MM.1S (cell line): ENCODE results near the gene AHCYL1.
A peak's percentile ranks its signal among the peaks of the same experiment; 100 is the strongest.

Experiments
- DNase-seq: peaks from one replicate; pipeline ENCODE4 v3.0.0-alpha.2; 2015
- H2AFZ ChIP-seq: fragments of 300-600 bp; sonication (generic); 2 replicates; pipeline ENCODE4 v1.6.0; 2016; ENCODE audit warnings: antibody characterized with exemption, low read length
- H3F3A ChIP-seq: fragments of 300-600 bp; sonication (generic); 2 replicates; pipeline ENCODE4 v1.6.1; 2016; ENCODE audit warnings: mild to moderate bottlenecking, antibody characterized with exemption, low read length, moderate library complexity, mixed read lengths; ENCODE audit not compliant: insufficient read depth
- H3K27ac ChIP-seq: fragments of 300-600 bp; sonication (generic); 2 replicates; pipeline ENCODE4 v1.5.1; 2016; ENCODE audit warnings: mild to moderate bottlenecking, low read length
- H3K27me3 ChIP-seq: fragments of 300-600 bp; sonication (generic); replicated peaks from 2 replicates; pipeline ENCODE4 v1.6.0; 2016; ENCODE audit warnings: low read length; ENCODE audit not compliant: insufficient read depth
- H3K36me3 ChIP-seq: fragments of 300-600 bp; sonication (generic); replicated peaks from 2 replicates; pipeline ENCODE4 v1.6.1; 2016; ENCODE audit warnings: mild to moderate bottlenecking, low read length, mixed read lengths; ENCODE audit not compliant: insufficient read depth
- H3K4me1 ChIP-seq: fragments of 300-600 bp; sonication (generic); 2 replicates; pipeline ENCODE4 v1.6.1; 2016; ENCODE audit warnings: low read length, mixed read lengths
- H3K4me2 ChIP-seq: fragments of 300-600 bp; sonication (generic); 2 replicates; pipeline ENCODE4 v1.6.0; 2016; ENCODE audit warnings: low read depth, low read length
- H3K4me3 ChIP-seq: fragments of 300-600 bp; sonication (generic); 2 replicates; pipeline ENCODE4 v1.5.1; 2016; ENCODE audit warnings: low read length, mixed read lengths
- H3K79me2 ChIP-seq: fragments of 300-600 bp; sonication (generic); 2 replicates; pipeline ENCODE4 v1.6.1; 2016; ENCODE audit warnings: mixed run types, low read length, mixed read lengths
- H3K9ac ChIP-seq: fragments of 300-600 bp; sonication (generic); 2 replicates; pipeline ENCODE4 v1.6.1; 2016; ENCODE audit warnings: low read length, mixed read lengths
- H3K9me2 ChIP-seq: fragments of 300-600 bp; sonication (generic); replicated peaks from 2 replicates; pipeline ENCODE4 v1.6.1; 2016; ENCODE audit warnings: mild to moderate bottlenecking, low read length, mixed read lengths; ENCODE audit not compliant: insufficient read depth
- H3K9me3 ChIP-seq: fragments of 300-600 bp; sonication (generic); replicated peaks from 2 replicates; pipeline ENCODE4 v1.6.1; 2016; ENCODE audit warnings: mild to moderate bottlenecking, low read length, mixed read lengths; ENCODE audit not compliant: insufficient read depth
- H4K20me1 ChIP-seq: fragments of 300-600 bp; sonication (generic); 2 replicates; pipeline ENCODE4 v1.6.1; 2016; ENCODE audit warnings: mild to moderate bottlenecking, low read length, moderate library complexity, mixed read lengths; ENCODE audit not compliant: insufficient read depth
- EZH2 ChIP-seq: fragments of 300-600 bp; sonication (generic); optimal IDR thresholded peaks from 2 replicates; pipeline ENCODE3; 2017; ENCODE audit warnings: low read depth, mild to moderate bottlenecking, antibody characterized with exemption, low read length, mixed read lengths
- EZH2phosphoT487 ChIP-seq: fragments of 300-600 bp; sonication (generic); IDR thresholded peaks from 2 replicates; pipeline ENCODE4 v1.6.1; 2018; ENCODE audit warnings: antibody characterized with exemption, low read length
- TF ChIP-seq, protein P1 (sequence below): fragments of 300-600 bp; sonication (generic); IDR thresholded peaks from 2 replicates; pipeline ENCODE4 v1.5.1; 2016; ENCODE audit warnings: antibody characterized with exemption, low read length, mixed read lengths

The AHCYL1 gene

GRCh38 chr1:110007046-110007830 is 22.7 kb downstream of the AHCYL1 start:
- Histone ChIP-seq H3K9ac (no peak overlapping the region), H3K27me3 (no peaks in the 10 kb centered on the region), H3K27ac (no peak overlapping the region), H3K4me1 (peaks cover 13% of the 10 kb centered on the region), H2AFZ (no peak overlapping the region), H3K79me2 (no peaks in the 10 kb centered on the region), H4K20me1 (no peaks in the 10 kb centered on the region), H3K9me3 (no peaks in the 10 kb centered on the region), H3F3A (peaks cover 5% of the 10 kb centered on the region; the same call in 1 of the 2 replicates), H3K4me2 (no peak overlapping the region), H3K9me2 (no peaks in the 10 kb centered on the region), H3K4me3 (no peak overlapping the region), H3K36me3 (no peaks in the 10 kb centered on the region)
- TF ChIP-seq EZH2 (no peak), EZH2phosphoT487 (no peak)
- TF ChIP-seq, protein P1, sequence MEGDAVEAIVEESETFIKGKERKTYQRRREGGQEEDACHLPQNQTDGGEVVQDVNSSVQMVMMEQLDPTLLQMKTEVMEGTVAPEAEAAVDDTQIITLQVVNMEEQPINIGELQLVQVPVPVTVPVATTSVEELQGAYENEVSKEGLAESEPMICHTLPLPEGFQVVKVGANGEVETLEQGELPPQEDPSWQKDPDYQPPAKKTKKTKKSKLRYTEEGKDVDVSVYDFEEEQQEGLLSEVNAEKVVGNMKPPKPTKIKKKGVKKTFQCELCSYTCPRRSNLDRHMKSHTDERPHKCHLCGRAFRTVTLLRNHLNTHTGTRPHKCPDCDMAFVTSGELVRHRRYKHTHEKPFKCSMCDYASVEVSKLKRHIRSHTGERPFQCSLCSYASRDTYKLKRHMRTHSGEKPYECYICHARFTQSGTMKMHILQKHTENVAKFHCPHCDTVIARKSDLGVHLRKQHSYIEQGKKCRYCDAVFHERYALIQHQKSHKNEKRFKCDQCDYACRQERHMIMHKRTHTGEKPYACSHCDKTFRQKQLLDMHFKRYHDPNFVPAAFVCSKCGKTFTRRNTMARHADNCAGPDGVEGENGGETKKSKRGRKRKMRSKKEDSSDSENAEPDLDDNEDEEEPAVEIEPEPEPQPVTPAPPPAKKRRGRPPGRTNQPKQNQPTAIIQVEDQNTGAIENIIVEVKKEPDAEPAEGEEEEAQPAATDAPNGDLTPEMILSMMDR, result no peak
- no peak for DNase-seq

DNA sequence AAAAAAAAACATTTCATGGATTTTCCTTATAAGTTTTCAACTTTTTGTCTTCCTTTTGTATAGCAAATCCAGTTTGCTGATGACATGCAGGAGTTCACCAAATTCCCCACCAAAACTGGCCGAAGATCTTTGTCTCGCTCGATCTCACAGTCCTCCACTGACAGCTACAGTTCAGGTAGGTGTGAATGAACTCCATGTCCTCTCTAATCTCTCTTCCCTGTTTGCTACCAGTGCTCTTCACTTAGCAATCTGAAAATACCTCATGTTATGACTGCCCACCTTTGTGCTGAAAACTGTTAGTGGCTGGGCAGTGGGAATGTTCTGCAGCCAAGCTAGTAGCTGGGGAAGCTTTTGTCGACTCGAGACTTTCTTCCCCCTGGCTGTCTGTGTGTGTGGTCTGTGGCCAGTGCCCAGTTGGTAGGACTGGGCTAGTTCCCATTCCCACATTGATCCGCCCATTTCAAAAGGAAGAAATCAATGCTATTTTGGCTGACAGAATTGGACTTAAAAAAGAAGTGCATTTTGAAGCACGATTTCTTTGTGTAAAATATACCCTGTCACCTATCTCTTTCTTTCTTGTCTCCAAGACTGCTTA is 24.5 kb downstream of the AHCYL1 start:
- Histone ChIP-seq H3K9me2 (no peaks in the 10 kb centered on the region), H3F3A (peaks cover 5% of the 10 kb centered on the region; the same call in 1 of the 2 replicates), H3K9ac (no peak overlapping the region), H3K79me2 (no peaks in the 10 kb centered on the region), H3K4me2 (no peak overlapping the region), H3K27me3 (no peaks in the 10 kb centered on the region), H2AFZ (no peak overlapping the region), H3K36me3 (no peaks in the 10 kb centered on the region), H3K4me1 (peaks cover 15% of the 10 kb centered on the region), H3K9me3 (no peaks in the 10 kb centered on the region), H4K20me1 (no peaks in the 10 kb centered on the region), H3K4me3 (no peak overlapping the region), H3K27ac (no peak overlapping the region)
- no peak for DNase-seq
- TF ChIP-seq EZH2phosphoT487, result no peak
- TF ChIP-seq, protein P1, result no peak
- TF ChIP-seq EZH2, result no peak

GRCh38 chr1:110011527-110012041 is 27.0 kb downstream of the AHCYL1 start:
- no peaks in the 10 kb centered on the region for H3K9me3 ChIP-seq
- no peak overlapping the region for H2AFZ ChIP-seq
- TF ChIP-seq EZH2phosphoT487 (no peak), EZH2 (no peak)
- TF ChIP-seq, protein P1, result peak; percentile 46
- H3K79me2 ChIP-seq, result no peaks in the 10 kb centered on the region
- H3K9ac ChIP-seq, result peak overlapping the region; percentile 33; the same call in 1 of the 2 replicates
- H3K27me3 ChIP-seq, result no peaks in the 10 kb centered on the region
- H3K9me2 ChIP-seq, result no peaks in the 10 kb centered on the region
- H3K27ac ChIP-seq, result peak overlapping the region; percentile 77; the same call in 1 of the 2 replicates
- H3K4me1 ChIP-seq, result peaks cover 15% of the 10 kb centered on the region
- peak overlapping the region; percentile 12; the same call in 1 of the 2 replicates for H3K4me3 ChIP-seq
- H4K20me1 ChIP-seq, result no peaks in the 10 kb centered on the region
- peak overlapping the region; percentile 47; the same call in 1 of the 2 replicates for H3K4me2 ChIP-seq
- DNase-seq, result peak; percentile 57
- H3K36me3 ChIP-seq, result no peaks in the 10 kb centered on the region
- H3F3A ChIP-seq, result peaks cover 5% of the 10 kb centered on the region; the same call in 1 of the 2 replicates
